ENCODE results near the gene RFX2. TPM values are rescaled to one million over a fixed set of nuclear protein-coding genes. Genes with fewer than 3 reads are reported as not detected.
"Not testable (repeated sequence)": the region's sequence is repeated elsewhere in the genome, so short reads cannot be mapped to it uniquely, and the experiment has no call there.

Gene RFX2
- total RNA-seq, 1 donor from 2014 or later, result 12.7 TPM

DNA sequence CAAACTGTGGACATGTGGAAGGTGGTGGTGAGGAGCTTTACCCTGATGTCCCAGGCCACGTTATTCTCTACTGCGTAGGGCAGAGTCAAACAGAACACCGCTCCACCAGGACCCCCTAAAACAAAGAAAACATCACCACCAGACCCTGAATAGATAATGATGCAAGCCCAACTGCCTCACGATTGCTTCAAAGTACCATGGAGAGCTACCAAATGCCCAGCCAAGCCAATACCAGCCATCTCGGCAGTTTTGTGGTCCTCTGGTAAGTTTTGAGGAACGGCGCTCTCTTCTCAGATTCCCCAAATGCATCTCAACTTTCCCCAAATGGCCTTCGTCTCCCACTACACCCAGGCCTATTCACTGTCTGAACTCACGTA, 138.0 kb downstream of the RFX2 start:
- ATAC-seq (no peak), DNase-seq (ENCODE audit: low spot score) (no peak)
- intact Hi-C loops (cut with DNase I), result no loop called here

DNA sequence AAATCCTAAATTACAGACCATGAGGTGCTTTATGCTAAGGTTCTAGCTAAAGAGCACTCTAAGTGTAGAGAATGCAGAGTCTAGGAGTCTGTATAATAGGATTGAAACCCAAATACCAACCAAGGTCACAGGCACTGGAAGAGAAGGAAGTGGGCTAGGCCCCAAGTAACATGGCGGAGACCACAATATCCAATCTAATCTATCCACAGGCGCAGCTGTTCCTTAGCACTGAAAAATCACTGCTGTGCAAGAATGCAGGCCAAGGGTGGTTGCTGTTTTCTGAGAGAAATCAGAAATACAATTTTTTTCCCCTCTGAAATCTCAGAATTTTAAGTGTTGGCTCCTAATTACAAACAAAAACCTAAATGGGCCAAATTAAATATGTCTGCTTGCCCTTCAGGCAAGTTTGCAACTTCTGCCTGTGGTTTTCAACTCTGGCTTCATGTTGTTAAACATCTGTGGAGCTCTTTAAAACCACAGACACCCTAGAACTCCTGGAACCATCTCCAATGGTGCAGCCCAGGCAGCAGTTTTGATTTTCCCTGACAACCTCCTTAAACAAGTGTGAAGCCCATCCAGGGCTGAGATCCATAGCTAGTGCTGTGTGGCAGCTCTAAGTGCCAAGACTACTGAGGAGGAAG, 138.5 kb downstream of the RFX2 start:
- intact Hi-C loops (cut with DNase I), result no loop called here
- DNase-seq (ENCODE audit: low spot score), result no peak
- ATAC-seq, result no peak

DNA sequence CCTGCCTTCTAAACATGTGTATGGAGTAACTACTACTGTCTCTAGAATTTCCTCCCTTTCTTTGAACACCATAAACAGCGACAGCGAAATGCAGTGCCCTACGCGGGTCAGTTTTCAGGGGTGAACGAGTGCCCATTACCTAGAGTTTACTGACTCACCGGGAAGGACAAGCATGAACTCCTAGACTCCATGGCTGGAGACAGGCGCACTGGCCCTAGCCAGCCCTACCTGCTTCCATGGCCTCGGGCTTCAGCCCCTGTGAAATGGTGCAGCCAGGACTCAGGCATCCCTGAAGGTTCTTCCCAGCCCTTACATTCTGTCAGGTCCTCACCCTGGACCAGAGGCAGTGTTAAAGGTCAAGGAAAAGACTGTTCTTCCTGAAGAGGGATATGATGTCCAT, 140.8 kb downstream of the RFX2 start:
- DNase-seq (ENCODE audit: low spot score) (no peak), ATAC-seq (no peak)
- intact Hi-C loops (cut with DNase I), result no loop called here

DNA sequence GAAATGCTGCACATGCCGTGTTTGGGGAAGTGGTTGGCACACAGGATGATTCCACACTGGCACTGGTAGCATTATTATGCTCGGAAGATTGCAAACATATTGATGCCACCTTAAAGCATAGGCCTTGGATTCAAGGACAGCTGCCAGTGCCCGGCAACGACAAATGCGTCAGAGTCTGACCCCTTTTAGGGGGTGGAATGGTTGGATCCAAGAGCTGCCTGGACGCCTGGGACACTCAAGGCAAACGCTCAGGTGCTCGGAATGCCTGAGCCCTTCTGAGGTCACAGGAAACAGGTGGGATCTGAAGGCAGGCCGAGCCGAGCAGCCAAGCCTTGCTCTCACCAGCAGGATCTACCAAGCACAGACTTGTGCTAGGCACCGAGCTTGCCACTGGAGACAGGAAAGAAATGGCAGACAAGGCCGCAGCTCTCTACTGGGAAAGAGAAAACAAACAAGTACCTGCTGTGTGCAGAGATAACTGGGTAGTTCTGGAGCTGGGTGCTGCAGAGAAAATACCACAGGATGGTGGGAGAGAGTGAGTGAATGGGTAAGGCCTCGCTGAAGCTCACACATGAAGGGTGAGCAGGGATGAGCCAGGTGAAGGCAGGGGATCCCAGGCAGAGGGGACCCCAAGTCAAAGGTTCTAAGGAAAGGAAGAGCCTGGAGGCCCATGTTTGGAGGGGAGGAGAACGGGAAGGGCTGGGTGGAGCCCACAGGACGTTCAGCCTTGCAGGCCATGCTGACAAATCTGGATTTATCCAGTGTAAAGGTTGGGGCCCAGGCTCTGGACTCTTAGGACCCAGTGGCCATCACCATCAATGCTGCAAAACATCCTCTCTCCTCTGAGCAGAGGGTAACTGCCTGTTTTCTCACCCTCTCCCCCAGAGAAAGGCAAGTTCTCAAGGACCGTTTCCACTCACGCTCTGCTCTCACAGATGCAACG, 141.6 kb downstream of the RFX2 start:
- no peak for DNase-seq (ENCODE audit: low spot score)
- intact Hi-C loops (cut with DNase I), result no loop called here
- ATAC-seq, result peak; percentile 24

DNA sequence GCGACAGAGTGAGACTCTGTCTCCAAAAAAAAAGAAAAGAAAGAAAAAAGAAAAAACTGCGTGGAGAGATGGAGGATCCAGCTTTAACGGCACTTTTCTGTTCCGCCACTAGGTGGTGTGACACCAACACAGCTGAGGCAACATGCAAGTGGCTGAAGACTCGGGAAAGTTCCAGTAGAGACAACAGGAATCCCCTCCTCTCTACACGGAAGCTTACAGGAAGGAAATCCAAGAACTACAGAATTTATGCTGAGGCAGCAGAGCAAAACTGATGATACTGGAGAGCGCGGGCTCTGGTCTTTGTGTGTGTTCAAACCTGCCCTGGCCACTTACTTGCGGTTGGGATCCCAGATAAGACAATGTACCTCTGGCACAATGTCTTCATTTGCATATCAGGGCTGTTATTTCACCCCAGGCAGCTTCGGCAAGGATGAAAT, 142.3 kb downstream of the RFX2 start:
- peak; percentile 76 for DNase-seq (ENCODE audit: low spot score)

DNA sequence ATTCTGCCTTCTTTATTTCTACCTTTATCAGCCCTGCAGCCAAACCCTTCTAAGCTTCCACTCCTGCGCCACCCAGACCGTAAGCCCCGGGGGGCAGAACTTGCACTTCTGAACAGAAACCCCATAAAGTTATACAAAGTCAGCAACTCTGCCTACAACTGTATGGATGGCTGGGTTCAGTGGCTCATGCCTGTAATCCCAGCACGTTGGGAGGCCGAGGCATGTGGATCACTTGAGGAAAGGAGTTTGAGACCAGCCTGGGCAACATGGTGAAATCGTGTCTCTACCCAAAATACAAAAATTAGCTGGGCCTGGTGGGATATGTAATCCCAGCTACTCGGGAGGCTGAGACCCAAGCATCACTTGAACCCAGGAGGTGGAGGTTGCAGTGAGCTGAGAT, 142.7 kb downstream of the RFX2 start:
- no peak for ATAC-seq
- intact Hi-C loops (cut with DNase I), result no loop called here

More for the DNA sequence above, 142.3 kb downstream of the RFX2 start:
- peak; percentile 89 for ATAC-seq
- intact Hi-C loops (cut with DNase I), result no loop called here

DNA sequence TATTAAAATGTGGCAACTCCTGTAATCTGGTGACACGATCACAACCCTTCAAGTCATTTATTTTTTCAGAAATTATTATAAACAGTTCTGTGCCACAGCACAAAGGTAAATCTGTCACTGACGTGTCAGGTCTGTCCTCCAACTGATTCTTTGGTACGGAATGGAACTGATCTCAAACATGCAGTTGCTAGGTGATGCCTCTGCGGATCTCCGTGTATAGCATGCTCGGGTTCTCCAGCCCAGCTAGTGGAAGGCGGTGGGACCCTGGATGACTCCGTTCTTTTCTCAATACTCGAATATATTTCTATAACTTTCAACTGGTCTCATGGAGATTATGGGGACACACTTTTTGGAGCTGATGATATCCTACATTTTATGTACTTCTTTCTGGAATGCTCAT, 143.4 kb downstream of the RFX2 start:
- no peak for DNase-seq (ENCODE audit: low spot score)
- ATAC-seq, result no peak
- intact Hi-C loops (cut with DNase I), result no loop called here

More for the DNA sequence above, 142.7 kb downstream of the RFX2 start:
- no peak for DNase-seq (ENCODE audit: low spot score)

DNA sequence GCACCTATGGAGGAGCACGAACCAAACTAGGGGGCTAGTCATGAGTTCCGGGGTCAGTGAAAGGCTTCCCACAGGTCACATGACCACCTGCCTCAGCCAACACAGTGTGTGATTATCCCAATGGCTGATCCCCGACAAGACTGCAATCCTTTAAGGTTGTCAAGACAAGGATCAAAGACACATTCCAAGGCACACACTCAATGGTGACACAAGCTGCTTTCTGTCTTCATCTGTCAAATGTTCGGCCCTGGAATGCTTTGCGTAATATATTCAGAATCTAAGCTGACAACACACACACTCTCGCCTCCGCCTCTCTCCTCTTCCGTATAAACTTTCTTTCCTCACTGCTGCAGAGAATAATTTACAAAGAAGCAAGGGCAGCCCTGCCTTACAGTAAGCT, 144.1 kb downstream of the RFX2 start:
- intact Hi-C loops (cut with DNase I), result no loop called here
- no peak for DNase-seq (ENCODE audit: low spot score)
- ATAC-seq, result no peak

DNA sequence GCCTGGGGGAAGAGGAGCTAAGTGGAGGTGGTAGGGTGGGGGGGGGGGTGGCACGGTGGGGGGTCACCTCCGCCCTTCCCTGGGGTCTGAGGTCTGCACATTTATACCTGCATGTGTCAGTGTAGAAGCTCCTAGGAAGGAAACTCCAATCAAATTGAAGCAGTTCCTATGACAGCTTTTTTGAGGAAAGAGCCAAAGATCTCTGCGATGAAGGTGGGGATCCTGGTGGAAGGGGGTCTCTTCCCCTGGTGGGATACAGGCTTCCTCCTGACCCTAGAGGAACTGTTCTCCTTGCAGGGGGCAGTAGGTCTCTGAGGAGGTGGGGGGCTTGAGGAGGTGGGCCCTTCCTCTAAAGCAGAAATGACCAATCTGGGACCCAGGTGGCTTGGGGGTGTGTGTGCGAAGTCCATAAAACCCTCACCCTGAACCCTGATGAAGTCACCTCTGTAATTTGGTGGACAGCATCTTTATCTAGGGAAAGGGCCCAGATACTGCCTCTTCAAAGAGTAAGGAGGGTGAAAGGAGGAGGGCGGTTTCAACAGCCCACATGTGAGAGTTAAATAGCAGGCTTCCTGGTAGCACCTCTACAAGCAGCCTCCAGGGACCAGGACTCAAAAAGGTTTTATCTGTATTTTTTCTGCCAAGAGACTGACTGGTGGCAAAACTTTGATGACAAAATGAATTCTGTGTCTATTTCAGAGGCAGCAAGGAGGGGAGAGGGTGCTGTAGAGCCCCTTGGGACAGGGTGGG, 145.3 kb downstream of the RFX2 start:
- no peak for DNase-seq (ENCODE audit: low spot score)
- intact Hi-C loops (cut with DNase I), result no loop called here

DNA sequence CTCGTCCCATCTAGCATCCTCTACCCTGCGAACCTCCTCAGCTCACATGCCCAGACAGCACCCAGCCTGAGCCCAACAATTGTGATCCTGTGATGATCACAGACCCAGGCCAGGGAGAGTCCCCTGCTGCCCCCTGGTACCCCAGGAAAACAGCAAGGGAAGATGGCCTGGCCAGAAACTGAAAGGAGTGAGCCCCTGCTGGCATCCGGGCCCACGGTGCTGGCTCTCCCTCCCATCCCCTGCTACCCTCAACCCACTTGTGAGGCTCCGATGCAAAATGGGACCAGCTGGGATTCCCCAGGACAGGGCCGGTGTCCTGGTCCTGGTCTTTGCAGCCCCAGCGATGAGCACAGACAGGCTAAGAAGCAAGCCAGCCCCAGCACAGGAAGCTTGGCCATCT, 146.4 kb downstream of the RFX2 start:
- ATAC-seq, result no peak
- no peak for DNase-seq (ENCODE audit: low spot score)
- intact Hi-C loops (cut with DNase I), result no loop called here

More for the DNA sequence above, 145.3 kb downstream of the RFX2 start:
- ATAC-seq, result no peak

DNA sequence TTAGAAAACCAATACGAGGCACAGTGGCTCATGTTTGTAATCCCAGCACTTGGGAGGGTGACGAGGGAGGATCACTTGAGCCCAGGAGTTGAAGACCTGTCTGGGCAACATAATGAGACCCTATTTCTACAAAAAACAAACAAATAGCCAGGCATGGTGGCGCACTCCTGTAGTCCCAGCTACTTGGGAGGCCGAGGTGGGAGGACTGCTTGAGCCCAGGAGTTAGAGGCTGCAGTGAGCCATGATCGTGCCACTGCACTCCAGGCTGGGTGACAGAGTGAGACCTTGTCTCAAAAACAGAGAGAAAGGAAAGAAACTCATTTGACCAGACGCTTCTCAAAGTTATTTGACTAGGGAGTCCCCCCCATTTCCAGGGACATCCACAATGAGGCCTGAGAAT, 147.0 kb downstream of the RFX2 start:
- intact Hi-C loops (cut with DNase I); ATAC-seq; DNase-seq (ENCODE audit: low spot score): not testable (repeated sequence)

DNA sequence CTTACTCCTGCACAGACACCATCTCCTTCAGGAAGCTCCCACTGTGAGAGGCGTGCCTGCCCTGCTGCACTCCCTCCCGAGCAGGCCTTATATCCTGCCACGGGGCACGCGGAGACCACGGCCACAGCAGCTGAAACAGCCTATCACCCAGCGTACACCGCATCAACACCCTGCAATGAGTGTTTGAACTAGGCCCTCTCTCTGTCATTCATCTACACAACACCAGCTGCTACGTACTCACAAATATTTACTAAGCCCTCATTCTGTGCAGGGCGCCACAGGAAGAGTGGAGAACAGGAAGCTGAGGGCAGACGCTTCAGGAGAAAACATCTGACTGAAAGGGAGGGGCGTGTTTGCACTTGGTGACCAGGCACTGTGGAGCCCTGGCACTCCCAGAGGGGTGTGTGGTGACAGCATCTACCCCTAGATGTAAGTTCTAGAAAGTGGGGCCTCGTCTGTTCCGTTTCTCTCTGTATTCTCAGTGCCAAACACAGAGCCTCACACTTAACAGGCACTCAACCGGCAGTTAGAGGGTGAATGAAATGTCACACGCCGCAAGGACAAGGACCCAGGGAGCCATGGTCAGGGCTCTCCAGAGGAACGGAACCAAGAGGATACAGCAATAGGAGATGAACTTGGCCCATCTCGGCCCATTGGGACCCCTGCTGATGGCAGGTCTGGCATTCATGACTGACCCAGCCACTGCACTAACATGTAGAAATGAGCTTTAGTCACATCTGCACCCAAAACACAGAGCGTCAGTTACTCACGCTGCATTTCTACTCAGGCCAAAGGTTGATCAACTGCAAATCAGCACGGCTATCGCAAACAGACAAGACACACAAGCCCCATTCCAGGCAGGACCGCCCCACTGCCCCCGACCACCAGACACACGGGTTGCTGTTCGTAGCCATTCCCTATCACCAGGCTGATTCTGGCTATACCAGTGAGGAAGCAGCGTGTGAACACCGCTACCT, 148.0 kb downstream of the RFX2 start:
- DNase-seq (ENCODE audit: low spot score), result no peak
- intact Hi-C loops (cut with DNase I), result no loop called here
- ATAC-seq, result peak; percentile 69

DNA sequence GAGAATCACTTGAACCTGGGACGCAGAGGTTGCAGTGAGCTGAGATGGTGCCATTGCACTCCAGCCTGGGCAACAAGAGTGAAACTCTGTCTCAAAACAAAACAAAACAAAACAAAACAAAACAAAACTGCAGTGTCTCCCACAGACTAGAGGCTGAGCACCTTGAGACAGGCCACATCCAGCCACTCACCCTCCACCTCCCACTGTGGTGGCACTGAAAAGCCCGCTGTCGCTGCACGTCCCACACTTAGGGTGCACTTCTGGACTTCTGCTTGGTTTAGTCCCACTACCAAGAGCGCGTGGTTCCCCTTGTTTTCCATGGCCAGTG, 148.7 kb downstream of the RFX2 start:
- DNase-seq (ENCODE audit: low spot score); ATAC-seq; intact Hi-C loops (cut with DNase I): not testable (repeated sequence)

DNA sequence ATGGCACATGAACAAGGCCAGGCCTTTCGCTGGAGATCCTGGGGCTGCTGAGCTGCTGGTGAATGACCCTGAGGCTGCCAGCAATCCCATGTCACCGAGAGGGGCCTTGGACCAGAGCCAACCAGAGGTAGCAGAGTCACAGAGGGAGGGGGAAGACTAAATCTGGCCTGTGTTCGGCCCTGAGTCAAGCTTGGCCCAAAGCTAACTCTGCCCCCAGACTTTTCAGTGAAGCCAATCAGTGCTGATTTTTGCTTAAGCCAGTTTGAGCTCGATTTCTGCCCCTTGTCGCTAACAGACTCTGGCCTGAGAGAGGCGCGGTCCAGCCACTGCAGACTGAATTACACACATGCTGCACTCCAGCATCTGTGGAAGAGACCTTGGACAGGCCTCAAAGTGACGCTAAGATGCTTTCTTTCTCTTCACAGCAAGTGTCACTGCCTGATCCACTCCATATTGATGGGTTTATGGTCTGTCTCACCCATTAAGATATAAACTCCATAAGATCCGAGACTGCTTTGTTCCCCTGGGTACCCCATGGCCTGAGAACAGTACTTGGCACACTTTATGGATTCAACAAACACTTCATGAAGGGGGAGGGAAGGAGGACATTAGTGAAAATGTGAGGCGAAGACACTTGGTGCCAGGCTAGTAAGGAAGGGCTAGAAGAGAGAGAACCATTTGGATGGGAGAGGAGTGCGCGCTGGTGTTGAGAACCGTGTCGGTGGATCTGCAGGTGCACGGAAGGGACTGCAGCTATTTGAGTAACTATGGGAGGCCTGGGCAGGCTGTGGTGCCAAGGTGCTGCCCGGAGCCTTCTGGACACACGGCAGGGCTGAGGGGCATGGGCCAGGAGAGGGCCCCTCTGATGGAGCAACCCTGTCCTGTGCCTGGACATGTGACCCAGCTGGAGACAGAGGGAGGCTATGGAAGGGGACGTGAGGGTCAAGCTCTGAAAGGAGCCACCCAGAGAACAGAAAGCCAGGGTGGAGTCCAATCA, 150.0 kb downstream of the RFX2 start:
- DNase-seq (ENCODE audit: low spot score) (no peak), ATAC-seq (no peak)
- intact Hi-C loops (cut with DNase I), result no loop called here

DNA sequence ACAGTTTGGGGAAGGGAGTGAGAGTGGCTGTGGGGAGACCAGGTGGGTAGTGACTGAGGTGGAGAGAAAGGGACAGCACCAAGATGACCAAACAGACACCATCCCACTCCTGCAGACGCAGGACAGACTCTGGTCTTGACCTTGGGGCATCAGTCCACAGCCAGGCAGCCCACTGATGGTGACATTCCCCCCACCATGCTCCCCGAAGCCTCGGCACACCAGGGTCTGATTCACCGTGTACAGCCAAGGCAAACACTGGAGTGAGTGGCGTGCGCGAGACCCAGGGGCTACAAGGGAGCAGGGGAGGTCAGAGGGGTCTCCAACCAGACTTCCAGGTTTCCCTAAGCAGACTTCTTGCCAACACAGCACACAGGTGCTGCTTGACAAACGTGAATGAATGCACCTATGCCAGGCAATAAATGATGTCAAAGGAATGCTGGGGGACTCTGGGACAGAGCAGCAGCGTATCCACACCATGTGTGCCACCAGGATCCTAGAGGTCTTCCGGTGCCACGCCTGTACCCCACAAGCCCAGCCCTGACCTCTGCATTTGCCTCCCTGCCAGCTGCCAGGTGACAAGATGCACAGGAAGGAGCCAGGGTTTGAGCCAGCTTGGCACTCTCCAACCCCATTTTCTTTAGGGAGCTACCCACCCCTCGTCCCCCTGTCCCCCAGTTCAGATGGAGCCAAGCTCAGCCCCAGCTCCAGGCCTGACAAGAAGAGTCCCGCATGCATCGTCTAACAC, 150.9 kb downstream of the RFX2 start:
- intact Hi-C loops (cut with DNase I), result no loop called here
- ATAC-seq (no peak), DNase-seq (ENCODE audit: low spot score) (no peak)

DNA sequence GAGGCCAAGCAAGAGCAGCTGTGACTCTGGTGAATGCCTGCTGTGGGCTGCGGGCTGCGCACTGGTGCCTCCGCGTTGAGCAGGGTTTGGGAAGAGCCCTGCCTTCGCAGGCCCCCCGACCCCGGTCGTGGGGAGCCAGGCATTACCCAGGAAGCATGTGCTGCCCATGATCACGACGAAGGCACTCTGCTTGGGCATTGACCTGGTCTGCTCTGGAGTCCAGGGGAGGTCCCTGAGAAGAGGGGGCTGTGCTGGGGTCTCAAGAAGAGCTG, 151.5 kb downstream of the RFX2 start:
- DNase-seq (ENCODE audit: low spot score) (no peak), ATAC-seq (no peak)
- intact Hi-C loops (cut with DNase I), result no loop called here

Data from sciatic nerve (tissue), 2 donors.